HG03159 (cell line): Measurements from ENCODE around the gene CLCN7.

Experiments used
- ATAC-seq: cut with Tn5 transposase; IDR thresholded peaks from one replicate; pipeline ENCODE4 v1.9.1; 2021; ENCODE audit warnings: mild to moderate bottlenecking, moderate library complexity; ENCODE audit not compliant: unreplicated experiment

The CLCN7 gene

GRCh38 chr16:1432388-1433262, 42.2 kb downstream of the CLCN7 start:
- no peak for ATAC-seq

- ATAC-seq: no peak
Observed at GRCh38 chr16:1431497-1432270, 43.1 kb downstream of the CLCN7 start.

GRCh38 chr16:1430759-1431496, 43.9 kb downstream of the CLCN7 start, which contains the start of gene PERCC1:
PERCC1 (plus strand) TSS chr16:1431078; CDS start chr16:1432594, 1,516 bp downstream.
- no peak for ATAC-seq

- ATAC-seq: no peak
Observed at GRCh38 chr16:1430214-1430758, 44.5 kb downstream of the CLCN7 start.

GRCh38 chr16:1429631-1430030, 45.2 kb downstream of the CLCN7 start:
- ATAC-seq: no peak

GRCh38 chr16:1429012-1429411, 45.8 kb downstream of the CLCN7 start:
- ATAC-seq: no peak

- no peak for ATAC-seq
Observed at GRCh38 chr16:1428511-1428910, 46.3 kb downstream of the CLCN7 start.

- ATAC-seq: no peak
Observed at GRCh38 chr16:1427473-1428461, 47.1 kb downstream of the CLCN7 start.

- no peak for ATAC-seq
Observed at GRCh38 chr16:1426734-1427471, 47.9 kb downstream of the CLCN7 start.

- no peak for ATAC-seq
Observed at GRCh38 chr16:1425616-1426370, 49.0 kb downstream of the CLCN7 start.

GRCh38 chr16:1424028-1424427, 50.8 kb downstream of the CLCN7 start:
- ATAC-seq: no peak

GRCh38 chr16:1422076-1422475, 52.8 kb downstream of the CLCN7 start:
- ATAC-seq: no peak

- ATAC-seq: peak; percentile 1
Observed at GRCh38 chr16:1420111-1420539, 54.7 kb downstream of the CLCN7 start.

GRCh38 chr16:1416521-1416941, 58.3 kb downstream of the CLCN7 start:
- no peak for ATAC-seq

GRCh38 chr16:1414532-1415260, 60.1 kb downstream of the CLCN7 start, which contains the start of gene UNKL:
UNKL (minus strand) TSS chr16:1414704; CDS start chr16:1414691, 13 bp downstream.
- ATAC-seq: peak; percentile 53

GRCh38 chr16:1413684-1414531, 60.9 kb downstream of the CLCN7 start:
- ATAC-seq: peak; percentile 41
